Measurements from ENCODE around the gene NEURL2.

NEURL2 gene

GRCh38 chr20:45867136-45867818 is 23.7 kb downstream of the NEURL2 start:
- DNase-seq = no peak

DNA sequence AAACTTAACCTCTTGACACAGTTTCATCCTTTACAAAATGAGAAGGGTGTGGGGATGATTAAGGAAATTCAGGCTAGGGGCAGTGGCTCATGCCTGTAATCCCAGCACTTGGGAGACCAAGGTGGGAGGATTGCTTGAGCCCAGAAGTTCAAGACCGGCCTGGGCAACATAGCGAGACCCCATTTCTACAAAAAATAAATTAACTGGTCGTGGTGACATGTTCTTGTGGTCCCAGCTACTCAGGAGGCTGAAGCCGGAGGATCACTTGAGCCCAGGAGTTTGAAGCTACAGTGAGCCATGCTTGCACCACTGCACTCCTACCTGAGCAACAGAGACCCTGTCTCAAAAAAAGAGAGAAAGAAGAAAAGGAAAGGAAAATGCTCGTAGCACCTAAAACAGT is 24.6 kb downstream of the NEURL2 start:
- no peak for DNase-seq

GRCh38 chr20:45863543-45864470 is 27.2 kb downstream of the NEURL2 start:
- no peak for DNase-seq

- DNase-seq = no peak
Observed at GRCh38 chr20:45861221-45862075, 29.6 kb downstream of the NEURL2 start.

DNA sequence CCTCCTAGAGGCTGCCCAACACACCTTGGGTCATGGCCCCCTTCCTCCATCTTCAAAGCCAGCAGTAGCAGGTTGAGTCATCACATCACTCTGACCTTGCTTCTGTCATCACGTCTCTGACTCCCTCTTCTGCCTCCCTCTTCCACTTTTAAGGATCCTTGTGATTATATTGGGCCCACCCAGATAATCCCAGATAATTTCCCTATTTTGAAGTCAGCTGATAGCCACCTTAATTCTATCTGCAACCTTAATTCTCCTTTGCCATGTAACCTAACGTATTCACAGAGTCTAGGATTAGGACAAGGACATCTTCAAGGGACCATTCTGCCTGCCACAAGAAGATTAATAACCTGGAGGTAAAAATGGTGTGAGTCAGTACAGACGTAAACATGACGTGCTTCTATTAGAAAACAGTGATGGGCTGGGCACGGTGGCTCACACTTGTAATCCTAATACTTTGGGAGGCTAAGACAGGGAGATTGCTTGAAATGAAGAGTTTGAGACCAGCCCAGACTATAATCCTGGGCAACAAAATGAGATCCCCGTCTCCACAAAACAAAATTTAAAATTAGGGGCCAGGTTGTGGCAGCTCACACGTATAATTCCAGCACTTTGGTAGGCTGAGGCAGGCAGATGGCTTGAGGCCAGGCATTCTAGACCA is 30.3 kb downstream of the NEURL2 start:
- DNase-seq = no peak

DNA sequence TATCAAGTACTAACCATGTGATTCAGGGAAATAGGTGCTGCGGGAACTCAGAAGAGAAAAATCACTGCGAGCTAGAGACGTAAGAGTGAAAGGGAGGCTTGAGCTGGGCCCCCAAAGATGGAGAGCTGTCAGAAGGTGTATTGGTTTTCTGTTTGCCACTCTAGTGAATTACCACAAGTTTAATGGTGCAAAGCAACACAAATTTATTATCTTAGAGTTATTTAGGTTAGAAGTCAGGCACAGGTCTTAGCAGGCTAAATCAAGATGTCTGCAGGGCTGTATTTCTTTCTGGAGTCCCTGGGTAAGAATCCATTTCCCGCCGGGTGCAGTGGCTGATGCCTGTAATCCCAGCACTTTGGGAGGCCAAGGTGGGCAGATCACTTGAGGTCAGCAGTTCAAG is 31.1 kb downstream of the NEURL2 start:
- no peak for DNase-seq

GRCh38 chr20:45857882-45858216 is 33.2 kb downstream of the NEURL2 start:
- no peak for DNase-seq

DNA sequence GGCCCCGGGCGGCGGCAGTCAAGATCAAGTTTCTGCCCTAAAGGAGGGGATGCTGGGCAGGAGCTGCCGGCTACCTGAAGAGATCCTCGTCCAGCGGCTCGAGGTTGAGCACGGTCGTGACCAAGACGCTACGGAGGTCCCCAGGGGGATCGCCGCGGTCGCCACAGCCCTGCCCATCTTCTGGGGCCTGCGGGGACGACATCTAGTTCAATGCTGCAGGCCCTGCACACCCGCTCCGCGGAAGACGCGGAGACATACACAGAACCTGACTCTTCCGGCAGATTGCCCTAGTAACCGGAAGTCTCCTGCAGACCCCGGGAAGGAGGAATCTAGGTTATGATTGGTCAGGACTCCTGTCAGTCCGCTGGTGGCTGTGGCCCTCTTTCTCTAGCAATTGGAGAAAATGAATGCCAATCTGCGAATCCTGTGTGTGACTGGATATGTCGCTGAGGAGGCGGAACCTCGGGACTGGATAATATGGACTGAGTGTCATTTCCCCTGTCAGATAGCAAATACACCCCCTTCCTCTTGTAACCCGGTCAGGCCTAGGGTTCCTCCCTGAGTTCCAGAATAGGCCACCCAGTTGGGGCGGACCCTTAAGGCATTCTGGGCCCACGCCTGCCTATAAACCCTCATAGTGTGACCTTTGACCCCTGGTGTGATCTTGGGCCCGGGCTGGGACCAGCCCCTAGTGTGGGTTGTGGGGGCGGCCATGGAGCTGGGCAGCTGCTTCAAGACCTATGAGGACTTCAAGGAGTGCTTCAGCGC is 33.7 kb downstream of the NEURL2 start, which contains the start of the genes ACOT8 and ZSWIM3:
ACOT8 (minus strand) TSS at position 279 of the 768 bp plus-strand sequence; CDS start at position 202, 77 bp downstream.
ZSWIM3 (plus strand) TSS at position 501 of the 768 bp plus-strand sequence; CDS start at position 713, 212 bp downstream.
- peak; percentile 100 for DNase-seq

GRCh38 chr20:45853484-45853883 is 37.5 kb downstream of the NEURL2 start:
- no peak for DNase-seq

- no peak for DNase-seq
Observed at GRCh38 chr20:45852326-45852725, 38.7 kb downstream of the NEURL2 start.

- no peak for DNase-seq
Observed at GRCh38 chr20:45851501-45851900, 39.5 kb downstream of the NEURL2 start.

- DNase-seq = no peak
Observed at GRCh38 chr20:45850926-45851325, 40.1 kb downstream of the NEURL2 start.

DNA sequence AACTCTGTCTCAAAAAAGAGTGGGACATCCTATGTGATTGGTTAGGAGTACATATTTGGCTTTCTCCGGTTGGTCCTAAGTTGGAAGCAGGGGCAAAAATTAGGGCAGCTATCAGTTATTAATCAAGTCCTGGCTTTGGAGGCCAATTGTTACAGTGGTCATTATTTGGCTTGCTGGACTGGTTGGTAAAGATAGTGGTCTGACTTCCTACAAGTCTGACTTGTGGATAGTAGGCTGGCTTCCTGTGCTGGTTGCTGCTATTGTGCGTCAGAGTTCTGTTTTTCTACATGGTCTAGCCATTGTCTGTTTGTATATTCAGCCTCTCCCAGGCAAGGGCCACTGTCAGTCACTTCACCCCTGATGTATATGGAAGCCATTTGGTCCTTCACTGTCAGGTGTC is 40.8 kb downstream of the NEURL2 start:
- DNase-seq = no peak

DNA sequence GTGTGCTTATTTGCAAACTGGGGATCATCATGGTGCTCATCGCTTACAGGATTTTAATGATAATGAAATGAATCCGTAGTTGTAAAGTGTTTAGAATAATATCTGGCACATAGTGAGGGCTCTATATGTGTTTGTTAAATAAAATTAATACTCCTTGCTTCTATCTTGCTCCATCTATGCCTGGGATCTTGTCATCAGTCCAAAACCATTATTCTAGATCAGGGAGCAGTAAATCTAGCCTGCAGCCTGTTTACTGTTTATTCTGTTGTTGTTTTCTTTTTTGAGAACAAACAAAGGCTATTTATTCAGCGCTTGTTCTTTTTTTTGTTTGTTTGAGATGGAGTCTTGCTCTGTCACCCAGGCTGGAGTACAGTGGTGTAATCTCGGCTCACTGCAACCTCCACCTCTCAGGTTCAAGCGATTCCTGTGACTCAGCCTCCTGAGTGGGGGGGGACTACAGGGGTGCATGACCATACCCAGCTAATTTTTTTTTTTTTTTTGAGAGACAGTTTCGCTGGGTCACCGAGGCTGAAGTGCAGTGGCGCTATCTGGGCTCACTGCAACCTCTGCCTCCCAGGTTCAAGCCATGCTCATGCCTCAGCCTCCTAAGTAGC is 41.9 kb downstream of the NEURL2 start:
- no peak for DNase-seq

DNA sequence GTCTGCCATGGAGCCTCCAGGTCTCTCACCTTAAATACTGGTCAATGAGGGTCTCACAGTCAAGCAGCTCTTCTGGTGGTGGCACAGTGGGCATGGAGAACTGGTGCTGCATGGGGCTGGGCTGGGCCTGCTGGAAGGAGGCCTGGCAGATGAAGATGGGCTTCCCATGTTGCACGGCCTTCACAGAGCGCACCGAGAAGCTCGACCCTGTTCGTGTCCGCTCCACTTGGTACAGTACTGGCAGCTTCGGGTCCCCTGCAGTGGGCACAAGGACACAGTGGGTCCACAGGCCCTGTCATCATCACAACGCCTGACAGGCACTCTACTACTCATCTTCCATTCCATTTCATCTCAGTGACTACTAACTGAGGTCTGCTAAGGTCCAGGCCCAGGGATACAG is 42.6 kb downstream of the NEURL2 start:
- no peak for DNase-seq

GRCh38 chr20:45845452-45845851 is 45.6 kb downstream of the NEURL2 start:
- DNase-seq = no peak

GRCh38 chr20:45843506-45843905 is 47.5 kb downstream of the NEURL2 start:
- no peak for DNase-seq

GRCh38 chr20:45842169-45842812 is 48.7 kb downstream of the NEURL2 start:
- no peak for DNase-seq

DNA sequence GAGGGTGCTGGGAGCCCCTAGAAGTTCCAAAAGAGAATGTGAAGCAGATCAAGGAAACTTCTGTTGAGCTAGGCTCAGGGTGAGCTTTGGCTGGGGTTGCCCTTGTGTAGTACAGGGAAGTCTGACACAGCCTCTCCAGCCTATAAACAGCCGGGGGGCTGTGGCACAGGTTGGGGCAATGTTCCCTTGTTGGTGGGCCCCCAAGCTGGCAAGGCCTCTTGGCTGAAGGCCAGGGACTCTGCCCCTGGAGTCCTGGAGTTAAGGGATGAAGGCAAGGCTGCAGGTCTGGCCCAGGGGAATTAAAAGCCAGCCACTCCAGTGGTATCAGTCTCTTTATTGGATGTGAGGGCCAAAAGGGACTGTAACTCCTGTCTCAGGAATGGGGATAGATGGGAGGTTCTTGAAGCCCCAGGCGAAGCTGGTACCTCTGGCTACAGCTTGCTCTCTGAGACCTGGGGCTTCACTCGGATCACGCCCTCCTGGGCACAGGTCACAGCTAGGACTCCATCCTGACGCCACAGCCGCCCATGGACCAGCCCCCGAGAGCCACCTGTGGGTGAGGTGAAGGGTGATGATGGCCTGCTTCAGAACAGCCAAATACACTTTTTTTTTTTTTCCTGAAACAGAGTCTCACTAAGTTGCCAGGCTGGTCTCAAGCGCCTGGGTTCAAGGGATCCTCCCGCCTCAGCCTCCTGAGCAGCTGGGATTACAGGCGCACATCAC is 49.4 kb downstream of the NEURL2 start:
- no peak for DNase-seq

DNA sequence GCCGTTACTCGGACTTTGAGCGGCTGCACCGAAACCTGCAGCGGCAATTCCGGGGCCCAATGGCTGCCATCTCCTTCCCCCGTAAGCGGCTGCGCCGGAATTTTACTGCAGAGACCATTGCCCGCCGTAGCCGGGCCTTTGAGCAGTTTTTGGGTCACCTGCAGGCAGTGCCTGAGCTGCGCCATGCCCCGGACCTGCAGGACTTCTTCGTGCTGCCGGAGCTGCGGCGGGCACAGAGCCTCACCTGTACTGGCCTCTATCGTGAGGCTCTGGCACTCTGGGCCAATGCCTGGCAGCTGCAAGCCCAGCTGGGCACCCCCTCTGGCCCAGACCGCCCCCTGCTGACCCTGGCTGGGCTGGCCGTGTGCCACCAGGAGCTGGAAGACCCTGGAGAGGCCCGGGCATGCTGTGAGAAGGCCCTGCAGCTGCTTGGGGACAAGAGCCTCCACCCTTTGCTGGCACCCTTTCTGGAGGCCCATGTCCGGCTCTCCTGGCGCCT is 50.3 kb downstream of the NEURL2 start:
- no peak for DNase-seq

Data from NCI-H226 (cell line).